Bone marrow (tissue), 2 donors: Measurements from ENCODE around the gene SULT1B1.

Experiments used
- DNase-seq, 2 donors: peaks; one replicate each; lab custom pipeline; 2025; lab: John Stamatoyannopoulos, UW

Gene SULT1B1

GRCh38 chr4:69749771-69750170 is 10.6 kb downstream of the SULT1B1 start:
- no peak for DNase-seq

GRCh38 chr4:69748173-69748572 is 12.2 kb downstream of the SULT1B1 start:
- no peak for DNase-seq

- no peak for DNase-seq
Observed at GRCh38 chr4:69744157-69744478, 16.3 kb downstream of the SULT1B1 start.

- no peak for DNase-seq
Observed at GRCh38 chr4:69743476-69744156, 16.8 kb downstream of the SULT1B1 start.

GRCh38 chr4:69742596-69742995 is 17.8 kb downstream of the SULT1B1 start:
- no peak for DNase-seq

- no peak for DNase-seq
Observed at GRCh38 chr4:69738872-69739271, 21.5 kb downstream of the SULT1B1 start.

- no peak for DNase-seq
Observed at GRCh38 chr4:69735119-69735518, 25.3 kb downstream of the SULT1B1 start.

- DNase-seq = no peak
Observed at GRCh38 chr4:69731847-69732246, 28.6 kb downstream of the SULT1B1 start.

- DNase-seq = no peak
Observed at GRCh38 chr4:69731241-69731640, 29.2 kb downstream of the SULT1B1 start.

- no peak for DNase-seq
Observed at GRCh38 chr4:69730002-69730401, 30.4 kb downstream of the SULT1B1 start.

GRCh38 chr4:69727926-69728325 is 32.5 kb downstream of the SULT1B1 start:
- no peak for DNase-seq

GRCh38 chr4:69727426-69727825 is 33.0 kb downstream of the SULT1B1 start:
- DNase-seq = no peak

- DNase-seq = no peak
Observed at GRCh38 chr4:69726971-69727370, 33.4 kb downstream of the SULT1B1 start.

GRCh38 chr4:69718396-69719271 is 41.8 kb downstream of the SULT1B1 start:
- DNase-seq = peak in 1 of 2 donors; percentile 35

GRCh38 chr4:69717778-69718177 is 42.6 kb downstream of the SULT1B1 start:
- DNase-seq = no peak

GRCh38 chr4:69716654-69717053 is 43.8 kb downstream of the SULT1B1 start:
- no peak for DNase-seq

- DNase-seq = no peak
Observed at GRCh38 chr4:69714086-69714485, 46.3 kb downstream of the SULT1B1 start.

GRCh38 chr4:69713593-69713992 is 46.8 kb downstream of the SULT1B1 start:
- no peak for DNase-seq

GRCh38 chr4:69710580-69710979 is 49.8 kb downstream of the SULT1B1 start:
- no peak for DNase-seq

GRCh38 chr4:69708211-69708610 is 52.2 kb downstream of the SULT1B1 start:
- no peak for DNase-seq

- DNase-seq = no peak
Observed at GRCh38 chr4:69707807-69708206, 52.6 kb downstream of the SULT1B1 start.

- no peak for DNase-seq
Observed at GRCh38 chr4:69702201-69702600, 58.2 kb downstream of the SULT1B1 start.

- DNase-seq = no peak
Observed at GRCh38 chr4:69701696-69702095, 58.7 kb downstream of the SULT1B1 start.
